H1 (cell line): ENCODE results near the gene UMPS. TPM values are rescaled to one million over a fixed set of nuclear protein-coding genes. Genes with fewer than 3 reads are reported as not detected.

Experiments used
- CTCF ChIA-PET: fragments of 300-600 bp; sonication (Branson Sonifier 250); formaldehyde crosslinking; loops from one replicate; lab custom pipeline; 2021; ENCODE audit not compliant: partially characterized antibody; lab: Charles Lee
- POLR2A ChIA-PET: fragments of 300-600 bp; sonication (Branson Sonifier 250); formaldehyde crosslinking; loops from one replicate; lab custom pipeline; 2021; ENCODE audit warnings: inconsistent platforms; ENCODE audit not compliant: partially characterized antibody; lab: Charles Lee
- DNase-seq, 2 experiments: peaks; one replicate each; pipeline versions ENCODE4 v3.0.0 to v3.0.0-alpha.2; 2010 to 2022; ENCODE audit warnings: low spot score in 2 of 2, low read depth in 1 of 2, mixed read lengths in 1 of 2
- FAIRE-seq: peaks from 2 replicates; lab custom pipeline; 2011; peaks lifted over from hg19 to GRCh38; lab: Jason Lieb, UNC
- H2AFZ ChIP-seq: 2 replicates; pipeline ENCODE4 v1.8.1; 2012; ENCODE audit warnings: low read length, inconsistent platforms
- H2AK5ac ChIP-seq: 2 replicates; pipeline ENCODE4 v1.6.1; 2013; ENCODE audit warnings: low read depth, low read length
- H2BK120ac ChIP-seq: replicated peaks from 2 replicates; pipeline ENCODE3; 2013; ENCODE audit warnings: low read depth, low read length, inconsistent platforms
- H2BK12ac ChIP-seq: 2 replicates; pipeline ENCODE4 v1.6.1; 2013; ENCODE audit warnings: low read depth, low read length
- H2BK15ac ChIP-seq: 2 replicates; pipeline ENCODE4 v1.6.1; 2013; ENCODE audit warnings: low read length
- H2BK20ac ChIP-seq: 2 replicates; pipeline ENCODE4 v1.6.1; 2013; ENCODE audit warnings: low read length
- H2BK5ac ChIP-seq: 2 replicates; pipeline ENCODE4 v1.6.1; 2013; ENCODE audit warnings: low read depth, low read length
- H3K14ac ChIP-seq: 2 replicates; pipeline ENCODE4 v1.6.1; 2013; ENCODE audit warnings: inconsistent platforms; ENCODE audit not compliant: insufficient read length
- H3K18ac ChIP-seq: 2 replicates; pipeline ENCODE4 v1.6.1; 2013; ENCODE audit warnings: low read length; ENCODE audit errors: extremely low read depth
- H3K23ac ChIP-seq: 2 replicates; pipeline ENCODE4 v1.6.1; 2013; ENCODE audit warnings: inconsistent platforms; ENCODE audit not compliant: insufficient read length
- H3K23me2 ChIP-seq: 2 replicates; pipeline ENCODE4 v1.6.1; 2013; ENCODE audit warnings: low read depth, low read length
- H3K27ac ChIP-seq: 2 replicates; pipeline ENCODE4 v1.6.1; 2011; ENCODE audit warnings: low read depth, low read length, inconsistent platforms
- H3K27me3 ChIP-seq, 4 experiments: replicated peaks in 1 of 4; 1 replicate in 1 of 4; 2 replicates in 3 of 4; pipeline versions ENCODE4 v1.6.1 to v1.8.1; 2011 to 2013; ENCODE audit warnings: low read length in 3 of 4, mild to moderate bottlenecking in 3 of 4, inconsistent platforms in 2 of 4, mixed read lengths in 2 of 4, moderate library complexity in 1 of 4; ENCODE audit not compliant: control insufficient read depth in 3 of 4, insufficient read depth in 3 of 4; ENCODE audit errors: extremely low read depth in 1 of 4
- H3K36me3 ChIP-seq, 4 experiments: 2 replicates each; pipeline versions ENCODE4 v1.6.1 to v1.8.1; 2011 to 2013; ENCODE audit warnings: mild to moderate bottlenecking in 4 of 4, low read length in 3 of 4, moderate library complexity in 2 of 4, control low read depth in 1 of 4, inconsistent platforms in 1 of 4; ENCODE audit not compliant: insufficient read depth in 4 of 4, control insufficient read depth in 2 of 4
- H3K4ac ChIP-seq: replicated peaks from 2 replicates; pipeline ENCODE3; 2013; ENCODE audit warnings: low read length, low read depth, mixed read lengths, inconsistent platforms; ENCODE audit not compliant: insufficient read length
- H3K4me1 ChIP-seq, 4 experiments: replicated peaks in 1 of 4; 1 replicate in 1 of 4; 2 replicates in 3 of 4; pipeline versions ENCODE4 v1.6.1 to v1.8.1; 2011 to 2013; ENCODE audit warnings: low read length in 3 of 4, inconsistent platforms in 2 of 4, mixed read lengths in 1 of 4; ENCODE audit not compliant: insufficient read depth in 4 of 4, control insufficient read depth in 3 of 4
- H3K4me2 ChIP-seq, 2 experiments: 2 replicates each; pipeline versions ENCODE4 v1.6.1 to v1.8.1; 2011 to 2013; ENCODE audit warnings: low read depth in 2 of 2, low read length in 2 of 2, control low read depth in 1 of 2, inconsistent platforms in 1 of 2, mild to moderate bottlenecking in 1 of 2; ENCODE audit not compliant: insufficient read depth in 1 of 2
- H3K4me3 ChIP-seq, 4 experiments: fragments of 200-600, 300-600 bp in 1 of 4; sonication (generic), shearing (Covaris generic), sonication (Bioruptor Twin) in 1 of 4; 2 replicates each; pipeline versions ENCODE4 v1.5.1 to v1.8.1; 2011 to 2016; ENCODE audit warnings: low read length in 4 of 4, low read depth in 3 of 4, control low read depth in 2 of 4, inconsistent platforms in 2 of 4, mild to moderate bottlenecking in 2 of 4, mixed read lengths in 1 of 4, moderate library complexity in 1 of 4; ENCODE audit not compliant: insufficient read depth in 2 of 4; ENCODE audit errors: extremely low read depth in 1 of 4
- H3K56ac ChIP-seq: replicated peaks from 2 replicates; pipeline ENCODE3; 2013; ENCODE audit warnings: low read depth, mild to moderate bottlenecking, mixed read lengths, low read length, inconsistent platforms; ENCODE audit not compliant: insufficient read length
- H3K79me1 ChIP-seq: 2 replicates; pipeline ENCODE4 v1.6.1; 2013; ENCODE audit warnings: low read depth, low read length, control low read depth
- H3K79me2 ChIP-seq, 2 experiments: 2 replicates each; pipeline versions ENCODE4 v1.6.1 to v1.8.1; 2012 to 2013; ENCODE audit warnings: low read length in 2 of 2, mild to moderate bottlenecking in 2 of 2, inconsistent platforms in 1 of 2; ENCODE audit not compliant: insufficient read depth in 2 of 2, control insufficient read depth in 1 of 2
- H3K9ac ChIP-seq, 4 experiments: replicated peaks in 1 of 4; 1 replicate in 1 of 4; 2 replicates in 3 of 4; pipeline versions ENCODE4 v1.6.1 to v1.8.1; 2011 to 2013; ENCODE audit warnings: low read depth in 3 of 4, low read length in 3 of 4, control low read depth in 2 of 4, mild to moderate bottlenecking in 2 of 4, moderate library complexity in 2 of 4, inconsistent platforms in 1 of 4; ENCODE audit errors: extremely low read depth in 1 of 4
- H3K9me3 ChIP-seq, 2 experiments: 2 replicates each; pipeline versions ENCODE4 v1.6.1 to v1.8.1; 2012 to 2013; ENCODE audit warnings: mild to moderate bottlenecking in 2 of 2, moderate library complexity in 2 of 2, control low read depth in 1 of 2, inconsistent platforms in 1 of 2, low read depth in 1 of 2, low read length in 1 of 2, mixed read lengths in 1 of 2; ENCODE audit not compliant: insufficient read depth in 2 of 2
- H4K20me1 ChIP-seq, 2 experiments: replicated peaks in 1 of 2; 2 replicates each; pipeline versions ENCODE3 to v1.8.1; 2011 to 2013; ENCODE audit warnings: inconsistent platforms in 2 of 2, low read length in 2 of 2, mild to moderate bottlenecking in 1 of 2; ENCODE audit not compliant: insufficient read depth in 2 of 2, control insufficient read depth in 1 of 2
- H4K5ac ChIP-seq: 2 replicates; pipeline ENCODE4 v1.6.1; 2013; ENCODE audit warnings: low read length, low read depth, mixed read lengths, inconsistent platforms; ENCODE audit not compliant: insufficient read length
- H4K8ac ChIP-seq: 2 replicates; pipeline ENCODE4 v1.8.0; 2013; ENCODE audit warnings: mild to moderate bottlenecking, moderate library complexity, low read length, inconsistent platforms; ENCODE audit not compliant: insufficient read depth; ENCODE audit errors: extremely low read depth
- H4K91ac ChIP-seq: replicated peaks from 2 replicates; pipeline ENCODE3; 2013; ENCODE audit warnings: low read length, mixed read lengths, inconsistent platforms; ENCODE audit not compliant: insufficient read length
- ASH2L ChIP-seq: fragments of 200-600, 300-600 bp; sonication (generic); IDR thresholded peaks from one replicate; pipeline ENCODE4 v1.7.1; 2017; ENCODE audit warnings: low read length
- EGR1 ChIP-seq: IDR thresholded peaks from 2 replicates; pipeline ENCODE4 v1.6.1; 2011; ENCODE audit warnings: low read depth, low read length, borderline replicate concordance
- GABPA ChIP-seq: IDR thresholded peaks from 2 replicates; pipeline ENCODE4 v1.6.1; 2011; ENCODE audit warnings: mild to moderate bottlenecking, low read length, moderate library complexity, borderline replicate concordance; ENCODE audit not compliant: insufficient read depth
- POLR2AphosphoS5 ChIP-seq: IDR thresholded peaks from 2 replicates; pipeline ENCODE4 v1.6.1; 2011; ENCODE audit warnings: low read depth, low read length
- SRF ChIP-seq: IDR thresholded peaks from 2 replicates; pipeline ENCODE4 v1.6.1; 2011; ENCODE audit warnings: mild to moderate bottlenecking, low read depth, low read length, moderate library complexity
- SUZ12 ChIP-seq: fragments of 200-600 bp; sonication (generic); IDR thresholded peaks from 2 replicates; pipeline ENCODE4 v1.6.1; 2012; ENCODE audit warnings: mild to moderate bottlenecking, inconsistent platforms, low read length, moderate library complexity, mixed read lengths
- WGBS, 2 experiments: shearing (Covaris generic) in 1 of 2; methylation state at CpG; one replicate each; pipeline versions ENCODE4 v1.1.6 to v1.1.7; 2013 to 2015; ENCODE audit warnings: low lambda C conversion rate in 2 of 2, mixed read lengths in 2 of 2, inconsistent platforms in 1 of 2, low coverage in 1 of 2, missing lambda C conversion rate in 1 of 2; ENCODE audit not compliant: insufficient replicate concordance in 2 of 2, insufficient coverage in 1 of 2, insufficient read length in 1 of 2; ENCODE audit errors: extremely low coverage in 1 of 2, missing lambda C conversion rate in 1 of 2; 5-methylcytosine and 5-hydroxymethylcytosine counted together
- long read RNA-seq, 2 experiments: library from RNA in 1 of 2; library from capped mRNA in 1 of 2; stranded (forward); transcript quantifications; one replicate each; pipeline ENCODE4 v2.0.0, GENCODE V29; 2021; ENCODE audit warnings: inconsistent platforms in 1 of 2
- polyA minus RNA-seq, 3 experiments: library from RNA; depleted of rRNA, polyadenylated mRNA; stranded (reverse); fragments of >200 nt; gene quantifications; 1 replicate in 2 of 3; 2 replicates in 1 of 3; pipeline ENCODE4 v1.2.3, GENCODE V29; 2011
- polyA plus RNA-seq, 7 experiments: library from polyadenylated mRNA; depleted of rRNA in 3 of 7; stranded (reverse) in 5 of 7; unstranded in 2 of 7; fragments of >200 nt in 5 of 7; fragments of 200-250 nt in 2 of 7; gene quantifications; 1 replicate in 5 of 7; 2 replicates in 1 of 7; 4 replicates in 1 of 7; pipeline versions ENCODE4 v1.2.1 to v1.2.3, GENCODE V29; 2011 to 2013; ENCODE audit warnings: missing spikeins in 2 of 7, mixed read lengths in 2 of 7
- total RNA-seq: library from RNA; stranded (reverse); fragmentation: NEBNext Ultra II Directional; extraction: Animal tissue kit (Norgen Biotek cat#: 25700); gene quantifications from 2 replicates; pipeline ENCODE4 v1.2.1, GENCODE V29; 2021

Gene UMPS
- total RNA-seq: 55.8 and 59.0 TPM in 2 replicates
- polyA plus RNA-seq (2011; rRNA removed): 21.4 and 32.8 TPM in 2 replicates
- polyA plus RNA-seq (2011; cell fraction: cytosol; rRNA removed): 29.2 TPM
- polyA plus RNA-seq (2011; cell fraction: nucleus; rRNA removed): 14.2 TPM
- 40.7 to 48.2 TPM (median 46.3 TPM) in 4 replicates for polyA plus RNA-seq (2012, experiment 1 of 2)
- 8.8 TPM for polyA plus RNA-seq (2012, experiment 2 of 2)
- polyA plus RNA-seq (2013, experiment 1 of 2): 23.5 TPM
- polyA plus RNA-seq (2013, experiment 2 of 2): 22.8 TPM
- polyA minus RNA-seq (2011; rRNA and poly(A)+ RNA removed): 36.1 and 46.9 TPM in 2 replicates
- 48.1 TPM for polyA minus RNA-seq (2011; cell fraction: cytosol; rRNA and poly(A)+ RNA removed)
- polyA minus RNA-seq (2011; cell fraction: nucleus; rRNA and poly(A)+ RNA removed): 31.1 TPM
- long read RNA-seq, experiment 1, full-length matches to known transcripts: 26 of 55 reads
- long read RNA-seq, experiment 1, partial matches to known transcripts: 23 of 55 reads
- long read RNA-seq, experiment 1, other reads (novel, unspliced or antisense): 6 of 55 reads
- long read RNA-seq, experiment 2, full-length matches to known transcripts: 122 of 171 reads
- long read RNA-seq, experiment 2, partial matches to known transcripts: 46 of 171 reads
- long read RNA-seq, experiment 2, other reads (novel, unspliced or antisense): 3 of 171 reads

DNA sequence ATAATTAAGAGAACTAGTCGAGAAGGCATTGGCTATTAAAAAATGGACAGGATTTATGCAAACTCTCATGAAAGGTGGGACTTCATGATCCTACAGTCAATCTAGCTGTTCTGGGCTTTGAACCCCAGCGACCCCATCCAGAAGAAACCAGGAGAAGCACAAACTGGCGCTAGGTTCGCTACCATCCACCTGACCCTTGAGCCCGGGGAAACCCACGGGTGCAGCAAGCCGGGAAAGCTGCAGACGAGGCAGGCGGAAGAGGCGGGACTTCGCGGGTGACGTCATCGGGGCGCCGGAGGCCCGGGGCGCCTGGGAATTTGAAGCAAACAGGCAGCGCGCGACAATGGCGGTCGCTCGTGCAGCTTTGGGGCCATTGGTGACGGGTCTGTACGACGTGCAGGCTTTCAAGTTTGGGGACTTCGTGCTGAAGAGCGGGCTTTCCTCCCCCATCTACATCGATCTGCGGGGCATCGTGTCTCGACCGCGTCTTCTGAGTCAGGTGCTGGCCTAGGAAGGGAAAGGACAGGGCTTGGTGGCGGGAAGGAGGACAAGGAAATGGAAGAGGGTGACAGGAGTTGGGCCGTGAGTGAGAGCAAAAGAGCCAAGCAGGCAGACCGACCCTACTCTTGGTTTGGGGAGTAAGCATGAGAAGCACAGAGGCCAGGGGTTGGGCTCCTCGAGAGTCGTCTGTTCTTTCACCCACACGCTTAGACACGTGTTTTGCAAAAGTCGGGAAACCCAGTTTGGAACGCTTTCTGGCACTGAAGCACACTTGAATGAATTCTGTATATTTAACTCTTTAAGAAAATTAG is at the start of gene UMPS:
UMPS (plus strand) TSS at position 324 of the 812 bp plus-strand sequence; CDS start at position 344, 20 bp downstream.
- H3K18ac ChIP-seq: peak within 1 kb of the TSS; percentile 98
- H3K9ac ChIP-seq: peak within 1 kb of the TSS; percentile 93 to 99 (median 98)
- peak; percentile 13 for FAIRE-seq
- peak; percentile 75; the same call in 1 of the 2 replicates for TF ChIP-seq GABPA
- no peak for TF ChIP-seq EGR1
- peak; percentile 93 for TF ChIP-seq POLR2AphosphoS5
- peak; percentile 76 for TF ChIP-seq ASH2L
- peak; percentile 64 for TF ChIP-seq SRF
- TF ChIP-seq SUZ12: no peak

More for the DNA sequence above, at the start of gene UMPS:
- H3K27me3 ChIP-seq: no peaks in the 10 kb centered on the region; a peak in 2 of 7 replicates
- peak within 1 kb of the TSS; percentile 95 for H3K27ac ChIP-seq
- peak within 1 kb of the TSS; percentile 79 for H4K91ac ChIP-seq
- POLR2A ChIA-PET: interaction anchor here (0.7 to 5.5 kb wide), 12 partner anchors 10 to 167 kb away, joined by 3 to 50 read pairs (median 3); partner anchors contain the start of gene ITGB5
- peak in 1 of 2 experiments; percentile 90 for DNase-seq
- 0 out of 2 replicates have a peak within 1 kb of the TSS, but pooled peaks have one; percentile 63 for H2BK12ac ChIP-seq
- CTCF ChIA-PET: interaction anchor here (0.8 to 1.8 kb wide), 6 partner anchors 13 to 170 kb away, joined by 3 to 7 read pairs (median 3); no protein-coding TSS in a partner anchor
- peak within 1 kb of the TSS; percentile 89 for H2AK5ac ChIP-seq
- H2BK20ac ChIP-seq: no peak within 1 kb of the TSS
- H3K14ac ChIP-seq: no peak within 1 kb of the TSS
- H4K5ac ChIP-seq: peak within 1 kb of the TSS; percentile 96
- peak within 1 kb of the TSS; percentile 41 for H3K4ac ChIP-seq
- H2BK120ac ChIP-seq: no peak within 1 kb of the TSS
- H3K79me1 ChIP-seq: no peaks in the 10 kb centered on the region; the same call in 1 of the 2 replicates
- H2BK15ac ChIP-seq: peak within 1 kb of the TSS; percentile 36; the same call in 1 of the 2 replicates
- H3K23ac ChIP-seq: no peak within 1 kb of the TSS
- peaks cover 0 to 5% (median 0%) of the 10 kb centered on the region in 4 experiments; a peak in 1 of 7 replicates for H3K4me1 ChIP-seq
- H4K8ac ChIP-seq: peak within 1 kb of the TSS; percentile 99; the same call in 1 of the 2 replicates
- peak within 1 kb of the TSS; percentile 81 to 85 for H3K4me2 ChIP-seq
- H3K56ac ChIP-seq: peak within 1 kb of the TSS; percentile 80
- H3K9me3 ChIP-seq: no peaks in the 10 kb centered on the region
- peaks cover 0 to 8% (median 0%) of the 10 kb centered on the region in 4 experiments; a peak in 5 of 8 replicates for H3K36me3 ChIP-seq
- 1% methylated on average over 44 of the region's 44 CpGs; no CpG with 5 or more reads in 1 of the 2 experiments for WGBS, 2 experiments
- peaks cover 15 to 47% of the 10 kb centered on the region in 2 experiments for H3K79me2 ChIP-seq
- peaks cover 6% of the 10 kb centered on the region for H3K23me2 ChIP-seq
- peak within 1 kb of the TSS; percentile 97 for H2AFZ ChIP-seq
- peak within 1 kb of the TSS; percentile 89 to 100 (median 95) for H3K4me3 ChIP-seq
- peaks cover 2 to 3% of the 10 kb centered on the region in 2 experiments for H4K20me1 ChIP-seq
- H2BK5ac ChIP-seq: peak within 1 kb of the TSS; percentile 90
